Left ventricle myocardium superior (tissue), 1 donor: ENCODE results near the gene HIVEP1. TPM values are rescaled to one million over a fixed set of nuclear protein-coding genes. Genes with fewer than 3 reads are reported as not detected.
"Not testable (repeated sequence)": the region's sequence is repeated elsewhere in the genome, so short reads cannot be mapped to it uniquely, and the experiment has no call there.

Experiments
- ATAC-seq: fragments of 200-7000 bp; cut with Tn5 transposase; one replicate; pipeline ENCODE4 v1.9.1; 2020; ENCODE audit warnings: mild to moderate bottlenecking, moderate library complexity
- DNase-seq: peaks from one replicate; pipeline ENCODE4 v3.0.0-alpha.2; 2020
- intact Hi-C: fragments of 100-400 bp; cut with micrococcal nuclease; formaldehyde crosslinking; loops from one replicate; pipeline ENCODE4 v1.11.0; 2022
- total RNA-seq: library from RNA; stranded (reverse); fragmentation: NEBNext Ultra II Directional; extraction: Animal tissue kit (Norgen Biotek cat#: 25700); gene quantifications from one replicate; pipeline ENCODE4 v1.2.1, GENCODE V29; 2021
- donor health status: DM: no; HTN: yes; CAD: no; lungs with severe emphysema.

Gene HIVEP1
- total RNA-seq, 1 donor from 2014 or later = 13.4 TPM

DNA sequence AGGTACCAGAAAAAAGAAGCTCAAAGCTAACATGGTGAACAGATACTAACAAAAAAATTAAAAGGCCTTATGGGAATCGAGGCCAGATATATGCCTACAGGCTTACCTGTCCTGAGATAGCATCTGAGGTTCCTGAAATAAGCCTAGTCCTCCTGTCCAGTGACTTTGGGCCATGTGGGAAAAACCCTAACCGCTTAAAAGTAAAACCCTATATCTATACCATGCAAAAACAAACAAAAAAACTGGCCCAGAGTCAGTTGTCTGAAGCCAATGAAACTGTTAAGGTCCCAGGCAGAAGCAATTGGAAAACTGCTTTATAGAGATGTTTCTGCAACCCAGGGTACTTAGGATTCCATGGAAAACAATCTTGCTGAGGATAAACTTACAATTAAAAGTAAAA is 122.9 kb downstream of the HIVEP1 start:
- no peak for DNase-seq
- no peak for ATAC-seq
- intact Hi-C loops = no loop called here

DNA sequence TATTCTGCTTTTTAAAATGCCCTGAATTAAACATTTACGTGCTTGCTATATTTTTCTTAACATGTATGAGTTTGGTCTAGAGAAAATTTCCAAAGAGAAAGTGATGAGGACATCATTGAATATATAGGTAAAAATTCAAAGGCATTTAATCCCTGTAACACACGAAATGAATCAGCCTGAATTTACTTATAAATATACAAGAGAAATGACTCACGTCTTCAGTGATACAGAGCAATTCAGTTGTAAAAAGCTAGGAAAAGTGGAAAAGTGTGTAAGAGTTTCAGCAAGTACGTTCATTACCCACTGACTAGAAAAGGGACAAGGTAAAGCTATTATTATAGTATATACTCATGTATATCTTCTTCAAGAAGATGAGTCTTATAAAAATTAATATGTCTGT is 124.8 kb downstream of the HIVEP1 start:
- no peak for ATAC-seq
- DNase-seq = no peak
- intact Hi-C loops = no loop called here

- DNase-seq = no peak
- intact Hi-C loops = no loop called here
These were observed 125.4 kb downstream of the HIVEP1 start for GRCh38 chr6:12137480-12137879.

GRCh38 chr6:12138381-12138780 is 126.3 kb downstream of the HIVEP1 start:
- ATAC-seq (no peak), DNase-seq (no peak)
- intact Hi-C loops = no loop called here

More at GRCh38 chr6:12137480-12137879, 125.4 kb downstream of the HIVEP1 start:
- ATAC-seq = peak; percentile 78

DNA sequence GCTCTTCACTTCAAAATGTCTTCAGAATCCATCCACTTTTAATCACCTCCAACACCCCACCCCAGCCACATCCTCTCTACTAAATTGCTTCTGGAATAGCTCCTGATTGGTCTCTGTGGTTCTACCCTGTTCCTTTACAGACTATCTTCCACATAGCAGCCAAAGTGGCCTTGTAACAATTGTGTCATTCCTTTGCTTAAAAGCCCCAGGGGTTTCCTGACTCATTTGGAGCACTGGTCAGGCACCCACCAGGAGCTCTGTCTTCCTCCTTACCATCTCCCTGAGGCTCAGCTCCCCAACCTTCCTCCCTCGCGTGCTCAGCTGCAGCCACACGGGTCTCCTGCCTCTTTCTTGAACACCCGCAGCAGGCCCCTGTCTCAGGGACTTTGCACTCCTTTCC is 126.8 kb downstream of the HIVEP1 start:
- DNase-seq (no peak), ATAC-seq (no peak)
- intact Hi-C loops = no loop called here

DNA sequence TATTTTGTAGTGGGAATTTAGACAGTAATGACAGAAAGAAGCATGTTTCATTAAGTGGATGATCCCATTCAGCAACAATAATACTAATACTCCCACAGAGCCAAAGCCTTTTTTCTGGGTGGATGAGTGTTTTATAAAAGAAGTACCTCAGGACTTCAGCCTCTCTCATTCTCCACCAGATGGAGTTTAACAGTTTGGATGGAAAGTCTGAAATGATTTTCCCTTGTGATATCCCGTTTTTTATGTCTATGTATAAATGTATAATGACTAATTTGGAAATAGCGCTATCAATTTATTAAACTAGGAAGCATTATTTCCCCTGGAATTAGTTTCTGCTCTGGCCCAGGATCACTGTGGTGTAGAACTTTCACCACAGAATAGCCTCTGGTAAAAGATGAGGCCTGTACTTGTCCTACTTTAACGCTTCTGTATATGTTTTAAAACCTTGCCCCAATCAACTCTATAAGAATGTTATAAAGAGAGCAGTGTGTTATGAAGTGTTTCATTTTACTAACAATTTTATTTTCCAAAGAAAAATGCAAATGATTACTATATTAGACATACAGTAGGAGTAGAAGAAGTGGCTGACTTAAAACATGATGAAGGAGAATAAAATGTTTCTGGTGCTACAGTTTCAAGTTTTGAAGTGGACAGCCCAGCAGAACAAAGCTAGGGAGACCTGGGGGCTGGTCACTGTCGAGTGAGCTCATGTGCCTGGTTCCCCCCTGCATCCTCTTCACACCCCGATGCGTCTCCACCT is 135.6 kb downstream of the HIVEP1 start:
- ATAC-seq = no peak
- DNase-seq = no peak
- intact Hi-C loops = no loop called here

DNA sequence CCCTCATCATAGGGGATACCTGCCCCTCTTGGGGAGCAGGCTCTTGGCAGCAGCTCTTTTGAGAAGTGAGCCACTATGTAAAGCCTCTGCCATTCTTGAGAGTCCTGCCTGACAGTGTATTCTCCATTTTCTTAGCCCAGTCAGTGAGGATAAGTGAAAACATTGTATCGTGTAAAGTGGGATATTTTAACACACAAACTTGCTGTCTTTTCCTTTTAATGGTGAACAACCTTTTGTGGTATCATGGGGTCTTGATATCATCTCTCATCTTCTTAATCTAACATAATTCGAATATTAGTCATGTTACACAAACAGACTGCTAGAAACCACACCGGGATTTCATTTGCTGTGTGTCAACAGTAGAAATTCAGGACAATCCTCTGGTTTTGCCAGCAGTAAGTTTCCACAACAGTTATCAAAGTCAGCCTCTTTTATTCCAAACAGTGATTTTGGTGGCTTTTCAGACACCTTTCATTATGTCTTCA is 136.2 kb downstream of the HIVEP1 start:
- intact Hi-C loops = no loop called here
- no peak for ATAC-seq
- DNase-seq = no peak

- intact Hi-C loops = no loop called here
These were observed 136.7 kb downstream of the HIVEP1 start for GRCh38 chr6:12148841-12149240.

DNA sequence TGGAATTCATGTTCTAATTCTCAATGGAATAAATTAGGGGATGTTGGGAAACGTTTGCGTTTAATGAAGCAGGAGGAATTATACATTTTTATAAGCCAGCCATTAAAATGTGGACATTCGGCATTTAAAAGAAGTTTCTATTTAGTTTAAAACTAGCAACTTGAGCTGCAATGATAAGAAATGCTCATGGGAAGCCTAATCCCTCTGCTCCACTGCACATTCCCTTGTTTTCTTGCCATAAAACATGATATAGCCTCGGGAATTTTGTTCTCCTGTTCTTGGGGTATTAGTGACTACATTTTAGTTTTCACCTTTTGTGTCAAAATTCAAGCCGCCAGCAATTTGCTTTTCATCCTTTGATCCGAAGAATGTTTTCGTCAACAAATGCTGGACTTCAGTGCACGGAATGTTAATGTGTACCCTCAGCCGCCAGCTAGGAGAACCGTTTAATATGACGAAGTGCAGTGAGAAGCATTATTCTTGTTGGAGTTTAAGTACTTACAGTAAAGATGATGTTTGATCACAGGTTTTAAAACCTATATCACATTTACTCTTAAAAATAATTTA is 137.9 kb downstream of the HIVEP1 start:
- intact Hi-C loops = no loop called here
- ATAC-seq = no peak

More at GRCh38 chr6:12148841-12149240, 136.7 kb downstream of the HIVEP1 start:
- DNase-seq (no peak), ATAC-seq (no peak)

DNA sequence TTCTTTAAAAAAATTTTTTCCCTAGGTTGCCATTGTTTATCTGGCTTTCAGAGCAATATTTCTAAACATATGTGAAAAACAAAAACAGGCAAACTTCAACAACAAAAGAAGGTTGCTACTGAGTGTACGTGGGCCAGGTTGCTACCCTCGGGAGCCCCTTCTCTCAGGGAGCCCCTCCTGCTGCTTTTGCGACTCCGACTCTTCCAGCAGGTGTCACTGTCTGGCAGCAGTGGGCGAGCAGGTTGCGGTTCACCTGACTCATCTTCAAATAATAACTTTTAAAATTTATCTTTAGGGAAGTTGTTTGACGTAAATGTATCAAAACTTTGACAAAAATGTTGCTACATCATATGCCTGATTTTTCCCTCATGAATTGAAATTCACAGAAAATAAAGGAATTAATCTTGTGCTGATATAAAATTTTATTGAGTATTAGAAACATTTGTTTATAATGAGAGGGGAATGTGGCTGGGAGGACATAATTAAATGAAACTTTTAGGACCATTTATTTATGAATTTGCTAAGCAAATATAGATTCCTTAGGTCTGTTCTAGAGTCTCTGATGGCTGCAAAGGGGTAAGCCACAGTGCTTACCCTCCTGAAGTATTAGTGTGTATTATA is 138.8 kb downstream of the HIVEP1 start:
- DNase-seq = peak; percentile 39

More for the DNA sequence above, 137.9 kb downstream of the HIVEP1 start:
- no peak for DNase-seq

DNA sequence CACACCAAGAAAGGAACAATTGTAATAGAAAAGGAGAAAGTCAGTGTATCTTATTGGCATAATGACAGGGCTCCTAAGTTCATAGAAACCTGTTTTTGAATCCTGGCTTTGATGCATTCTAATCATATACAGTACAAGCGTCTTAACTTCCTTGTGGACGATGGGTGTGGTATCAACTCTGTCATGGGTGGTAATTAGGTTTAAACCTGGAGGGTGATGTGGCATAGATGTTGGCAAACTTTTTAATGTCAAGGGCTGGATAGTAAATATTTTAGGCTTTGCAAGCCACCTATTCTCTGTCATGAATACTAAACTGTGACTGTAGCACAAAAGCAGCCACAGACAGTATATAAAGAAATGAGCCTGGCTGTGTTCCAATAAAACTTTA is 139.3 kb downstream of the HIVEP1 start:
- DNase-seq (no peak), ATAC-seq (no peak)
- intact Hi-C loops = no loop called here

More for the DNA sequence above, 138.8 kb downstream of the HIVEP1 start:
- intact Hi-C loops = no loop called here
- no peak for ATAC-seq

DNA sequence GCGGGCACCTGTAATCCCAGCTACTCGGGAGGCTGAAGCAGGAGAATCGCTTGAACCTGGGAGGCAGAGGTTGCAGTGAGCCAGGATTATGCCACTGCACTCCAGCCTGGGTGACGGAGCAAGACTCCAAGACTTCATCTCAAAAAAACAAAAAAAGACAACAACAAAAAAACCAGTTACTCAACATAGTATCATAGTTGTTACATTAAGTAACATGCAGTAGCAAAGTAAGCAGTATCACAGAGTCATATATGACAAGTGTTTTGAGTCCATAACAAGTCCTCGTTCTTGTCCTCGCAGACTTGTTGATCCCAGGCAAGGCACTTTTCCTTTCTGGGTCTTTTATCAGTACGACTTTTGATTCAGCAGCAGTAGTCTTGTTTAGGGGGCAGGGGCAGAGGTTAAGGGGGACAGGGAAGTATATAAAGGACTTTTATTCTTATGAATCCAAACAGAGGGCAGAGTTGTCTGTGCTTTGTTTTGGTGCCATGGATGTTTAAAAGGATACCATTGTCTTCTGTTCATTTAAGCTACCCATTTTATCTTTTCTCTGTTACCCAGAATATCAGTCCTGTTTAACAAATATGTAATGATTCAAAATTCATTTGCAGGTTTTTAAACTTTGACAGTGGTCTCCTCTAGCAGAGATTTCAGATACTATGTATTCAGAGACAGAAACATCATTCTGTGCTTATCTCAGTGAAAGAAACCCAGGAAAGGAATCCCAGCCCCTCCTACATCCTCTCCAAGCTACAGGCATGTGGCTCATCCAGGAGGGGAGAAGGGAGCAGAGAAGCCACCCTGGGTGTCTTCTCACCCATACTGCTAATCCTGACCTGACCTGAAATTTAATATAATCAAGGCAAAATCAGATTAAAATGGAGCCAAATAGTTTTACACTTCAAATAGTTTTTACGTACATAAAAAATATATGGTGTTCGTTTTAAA is 140.2 kb downstream of the HIVEP1 start:
- DNase-seq (no peak), ATAC-seq (no peak)
- intact Hi-C loops = no loop called here

GRCh38 chr6:12155769-12156168 is 143.7 kb downstream of the HIVEP1 start:
- intact Hi-C loops, ATAC-seq, DNase-seq: not testable (repeated sequence)

DNA sequence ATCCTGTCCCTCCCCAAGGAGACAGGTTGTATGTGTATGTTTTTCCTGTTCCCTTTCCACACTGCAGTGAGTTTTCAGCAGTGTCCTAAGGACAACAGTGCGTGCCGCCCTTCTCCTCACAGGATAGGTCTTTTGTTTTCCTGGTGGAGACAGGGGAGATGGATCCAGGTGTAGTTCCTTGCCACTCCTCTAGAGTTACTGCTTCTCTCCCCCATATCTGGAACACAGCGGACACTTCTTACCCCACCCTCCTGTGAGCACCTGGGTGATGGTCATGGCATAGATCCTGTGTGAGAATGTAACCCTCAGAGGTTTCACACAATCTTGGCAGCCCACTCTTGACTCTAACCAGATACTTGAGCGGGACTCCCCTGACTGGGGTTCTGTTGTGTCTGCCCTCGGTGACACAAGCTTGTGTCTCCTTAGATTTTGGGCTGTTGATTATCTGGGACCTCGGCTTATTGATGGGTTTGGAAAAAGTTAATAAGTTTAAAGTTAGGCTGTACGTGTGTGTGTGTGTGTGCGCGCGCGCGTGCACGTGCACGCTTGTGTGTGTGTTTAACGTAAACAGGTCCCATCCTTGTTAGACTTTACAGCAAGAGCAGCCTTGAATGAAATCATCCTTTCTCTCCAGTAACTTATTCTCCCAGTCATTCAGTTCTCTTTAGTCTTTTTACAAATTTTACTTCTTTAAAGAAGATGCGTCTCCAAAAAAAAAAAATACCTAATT is 146.7 kb downstream of the HIVEP1 start:
- DNase-seq (no peak), ATAC-seq (no peak)
- intact Hi-C loops = no loop called here

DNA sequence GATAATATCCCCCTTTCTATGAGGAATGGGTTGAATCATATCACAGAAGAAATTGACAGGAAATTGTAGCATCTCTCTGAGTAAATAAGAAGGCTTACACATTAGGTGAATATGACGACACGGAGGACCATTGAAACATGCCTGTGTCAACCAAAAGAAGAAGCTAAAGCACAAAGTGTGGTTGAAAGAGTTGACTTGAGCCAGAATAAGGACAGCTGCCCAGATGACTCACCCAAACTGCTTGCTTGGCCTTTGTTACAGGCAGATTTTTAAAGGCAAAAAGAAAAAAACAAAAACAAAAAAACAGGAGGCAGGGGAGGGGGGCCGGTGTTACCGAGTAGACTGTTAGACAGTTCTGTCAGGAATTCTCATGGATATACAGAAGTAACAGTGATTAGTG is 148.2 kb downstream of the HIVEP1 start:
- DNase-seq = no peak
- ATAC-seq = peak; percentile 60

GRCh38 chr6:12162213-12162612 is 150.1 kb downstream of the HIVEP1 start:
- ATAC-seq = no peak
- intact Hi-C loops = no loop called here
- DNase-seq = no peak

More for the DNA sequence above, 148.2 kb downstream of the HIVEP1 start:
- intact Hi-C loops = no loop called here

- intact Hi-C loops = no loop called here
- DNase-seq (no peak), ATAC-seq (no peak)
These were observed 151.0 kb downstream of the HIVEP1 start for GRCh38 chr6:12163149-12163548.

DNA sequence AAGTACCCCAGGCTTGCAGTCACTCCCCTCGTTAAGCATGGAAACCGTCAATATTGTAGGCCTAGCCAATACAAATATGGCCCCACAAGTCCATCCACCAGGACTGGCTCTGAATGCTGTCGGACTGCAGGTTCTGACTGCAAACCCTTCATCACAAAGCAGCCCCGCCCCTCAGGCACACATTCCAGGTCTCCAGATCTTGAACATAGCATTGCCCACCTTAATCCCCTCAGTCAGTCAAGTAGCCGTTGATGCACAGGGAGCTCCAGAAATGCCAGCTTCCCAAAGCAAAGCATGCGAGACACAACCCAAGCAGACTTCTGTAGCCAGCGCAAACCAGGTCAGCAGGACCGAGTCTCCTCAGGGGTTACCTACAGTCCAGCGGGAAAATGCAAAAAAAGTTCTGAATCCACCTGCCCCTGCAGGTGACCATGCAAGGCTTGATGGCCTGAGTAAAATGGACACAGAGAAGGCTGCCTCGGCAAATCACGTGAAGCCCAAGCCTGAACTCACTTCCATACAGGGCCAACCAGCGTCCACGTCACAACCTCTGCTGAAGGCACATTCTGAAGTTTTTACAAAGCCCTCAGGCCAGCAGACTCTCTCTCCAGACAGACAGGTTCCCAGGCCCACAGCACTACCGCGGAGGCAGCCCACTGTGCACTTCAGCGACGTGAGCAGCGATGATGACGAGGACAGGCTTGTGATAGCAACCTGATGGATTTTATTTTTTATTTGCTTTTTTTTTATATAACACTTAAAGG is 151.8 kb downstream of the HIVEP1 start:
- intact Hi-C loops = no loop called here
- ATAC-seq (no peak), DNase-seq (no peak)
